Neural progenitor cell (in vitro differentiated cells): ENCODE results near the gene MRPL4. TPM values are rescaled to one million over a fixed set of nuclear protein-coding genes. Genes with fewer than 3 reads are reported as not detected.
"Not testable (repeated sequence)": the region's sequence is repeated elsewhere in the genome, so short reads cannot be mapped to it uniquely, and the experiment has no call there.

Source experiments
- DNase-seq: peaks from one replicate; pipeline ENCODE4 v3.0.0-alpha.2; 2016; ENCODE audit warnings: low spot score
- H2AFZ ChIP-seq: fragments of 200-600 bp; sonication (generic); replicated peaks from 2 replicates; pipeline ENCODE4 v1.6.1; 2016; ENCODE audit warnings: antibody characterized with exemption
- H3F3A ChIP-seq: fragments of 200-600 bp; sonication (generic); 2 replicates; pipeline ENCODE4 v1.6.1; 2016; ENCODE audit warnings: antibody characterized with exemption, low read depth
- H3K27ac ChIP-seq: fragments of 200-600 bp; sonication (generic); 2 replicates; pipeline ENCODE4 v1.5.1; 2016; ENCODE audit warnings: mild to moderate bottlenecking
- H3K27me3 ChIP-seq: fragments of 200-600 bp; sonication (generic); 2 replicates; pipeline ENCODE4 v1.6.1; 2016; ENCODE audit warnings: mild to moderate bottlenecking, moderate library complexity
- H3K36me3 ChIP-seq: fragments of 200-600 bp; sonication (generic); 2 replicates; pipeline ENCODE4 v1.5.1; 2016
- H3K4me1 ChIP-seq: fragments of 200-600 bp; sonication (generic); 2 replicates; pipeline ENCODE4 v1.6.1; 2016; ENCODE audit warnings: mixed run types
- H3K4me2 ChIP-seq: fragments of 200-600 bp; sonication (generic); 2 replicates; pipeline ENCODE4 v1.6.1; 2016
- H3K4me3 ChIP-seq: fragments of 200-600 bp; sonication (generic); 2 replicates; pipeline ENCODE4 v1.5.1; 2016
- H3K79me2 ChIP-seq: fragments of 200-600 bp; sonication (generic); 2 replicates; pipeline ENCODE4 v1.6.1; 2016; ENCODE audit warnings: low read depth
- H3K9ac ChIP-seq: fragments of 200-600 bp; sonication (generic); 2 replicates; pipeline ENCODE4 v1.6.1; 2016
- H3K9me3 ChIP-seq: fragments of 200-600 bp; sonication (generic); 2 replicates; pipeline ENCODE4 v1.5.1; 2016; ENCODE audit warnings: low read depth
- H4K20me1 ChIP-seq: fragments of 200-600 bp; sonication (generic); 2 replicates; pipeline ENCODE4 v1.6.1; 2016; ENCODE audit warnings: low read depth
- H3K27ac Mint-ChIP-seq: 3 replicates; pipeline ENCODE4 v1.8.0; 2021; ENCODE audit warnings: mixed read lengths
- H3K27me3 Mint-ChIP-seq: 2 replicates; pipeline ENCODE4 v1.8.0; 2022; ENCODE audit warnings: low read depth, mild to moderate bottlenecking, inconsistent platforms, moderate library complexity, mixed read lengths; ENCODE audit not compliant: insufficient read depth
- H3K36me3 Mint-ChIP-seq: 3 replicates; pipeline ENCODE4 v1.8.0; 2021; ENCODE audit warnings: mixed read lengths
- H3K4me1 Mint-ChIP-seq: 3 replicates; pipeline ENCODE4 v1.8.0; 2021; ENCODE audit warnings: mixed read lengths
- H3K4me3 Mint-ChIP-seq: 3 replicates; pipeline ENCODE4 v1.8.0; 2021; ENCODE audit warnings: mild to moderate bottlenecking, moderate library complexity, mixed read lengths
- H3K9me3 Mint-ChIP-seq: 3 replicates; pipeline ENCODE4 v1.8.0; 2020; ENCODE audit warnings: mixed read lengths
- CTCF ChIP-seq: fragments of 200-600 bp; sonication (generic); IDR thresholded peaks from 2 replicates; pipeline ENCODE4 v1.5.1; 2017; ENCODE audit warnings: antibody characterized with exemption, mild to moderate bottlenecking
- EZH2 ChIP-seq: fragments of 200-600 bp; sonication (generic); IDR thresholded peaks from 2 replicates; pipeline ENCODE4 v1.6.1; 2017; ENCODE audit warnings: antibody characterized with exemption, mild to moderate bottlenecking, moderate library complexity
- EZH2phosphoT487 ChIP-seq: fragments of 200-600 bp; sonication (generic); IDR thresholded peaks from 2 replicates; pipeline ENCODE4 v1.6.1; 2017; ENCODE audit warnings: antibody characterized with exemption
- total RNA-seq: library from RNA; depleted of rRNA; stranded (reverse); fragments of >200 nt; gene quantifications from 2 replicates; pipeline ENCODE4 v1.2.3, GENCODE V29; 2015; ENCODE audit warnings: low replicate concordance

The MRPL4 gene
- total RNA-seq, 1 donor from 2014 or later: 22.5 TPM

- Histone ChIP-seq H3K9ac (no peak overlapping the region), H3K27ac (no peak overlapping the region), H3K79me2 (no peaks in the 10 kb centered on the region), H3K9me3 (no peaks in the 10 kb centered on the region), H2AFZ (no peak overlapping the region), H3K27me3 (peaks cover 11% of the 10 kb centered on the region), H4K20me1 (no peaks in the 10 kb centered on the region), H3K4me3 (no peak overlapping the region), H3K4me2 (no peak overlapping the region), H3K36me3 (no peaks in the 10 kb centered on the region), H3K4me1 (no peaks in the 10 kb centered on the region), H3F3A (no peaks in the 10 kb centered on the region)
- Mint-ChIP-seq H3K36me3 (no peaks in the 10 kb centered on the region), H3K27me3 (peaks cover 23% of the 10 kb centered on the region), H3K4me3 (no peak overlapping the region), H3K9me3 (no peaks in the 10 kb centered on the region), H3K4me1 (peaks cover 2% of the 10 kb centered on the region), H3K27ac (no peak overlapping the region)
- DNase-seq: no peak
- TF ChIP-seq EZH2phosphoT487 (no peak), EZH2 (no peak), CTCF (no peak)
Observed at GRCh38 chr19:10277795-10278589, 26.0 kb downstream of the MRPL4 start.

- Mint-ChIP-seq H3K36me3 (no peaks in the 10 kb centered on the region), H3K4me3 (no peak overlapping the region), H3K9me3 (no peaks in the 10 kb centered on the region), H3K4me1 (peaks cover 2% of the 10 kb centered on the region), H3K27me3 (peaks cover 28% of the 10 kb centered on the region), H3K27ac (no peak overlapping the region)
- H3K79me2 ChIP-seq: no peaks in the 10 kb centered on the region
- H3K4me2 ChIP-seq: no peak overlapping the region
- no peaks in the 10 kb centered on the region for H3K9me3 ChIP-seq
- H3F3A ChIP-seq: no peaks in the 10 kb centered on the region
- no peak overlapping the region for H3K9ac ChIP-seq
- H3K27ac ChIP-seq: no peak overlapping the region
- peaks cover 4% of the 10 kb centered on the region for H3K27me3 ChIP-seq
- TF ChIP-seq EZH2phosphoT487: no peak
- TF ChIP-seq CTCF: no peak
- TF ChIP-seq EZH2: no peak
- H3K4me3 ChIP-seq: no peak overlapping the region
- H3K4me1 ChIP-seq: no peaks in the 10 kb centered on the region
- no peak overlapping the region for H2AFZ ChIP-seq
- DNase-seq: no peak
- H4K20me1 ChIP-seq: no peaks in the 10 kb centered on the region
- H3K36me3 ChIP-seq: no peaks in the 10 kb centered on the region
Observed at GRCh38 chr19:10278935-10279334, 26.9 kb downstream of the MRPL4 start.

GRCh38 chr19:10279737-10280442, 27.9 kb downstream of the MRPL4 start:
- DNase-seq: no peak
- Mint-ChIP-seq H3K27me3 (peaks cover 21% of the 10 kb centered on the region), H3K4me1 (peaks cover 2% of the 10 kb centered on the region), H3K4me3 (no peak overlapping the region), H3K36me3 (no peaks in the 10 kb centered on the region), H3K27ac (no peak overlapping the region), H3K9me3 (no peaks in the 10 kb centered on the region)
- H2AFZ ChIP-seq: no peak overlapping the region
- peaks cover 2% of the 10 kb centered on the region for H3K27me3 ChIP-seq
- H3K4me3 ChIP-seq: no peak overlapping the region
- no peak overlapping the region for H3K9ac ChIP-seq
- H3K4me1 ChIP-seq: no peaks in the 10 kb centered on the region
- H3K9me3 ChIP-seq: no peaks in the 10 kb centered on the region
- H3K27ac ChIP-seq: no peak overlapping the region
- no peaks in the 10 kb centered on the region for H3K36me3 ChIP-seq
- no peaks in the 10 kb centered on the region for H3K79me2 ChIP-seq
- H3F3A ChIP-seq: no peaks in the 10 kb centered on the region
- TF ChIP-seq EZH2phosphoT487 (no peak), EZH2 (no peak), CTCF (no peak)
- no peak overlapping the region for H3K4me2 ChIP-seq
- no peaks in the 10 kb centered on the region for H4K20me1 ChIP-seq

GRCh38 chr19:10282043-10282442, 30.0 kb downstream of the MRPL4 start:
- H3K9me3 Mint-ChIP-seq, H3K4me3 ChIP-seq, H3K4me2 ChIP-seq, H3K79me2 ChIP-seq, H3K9me3 ChIP-seq, H4K20me1 ChIP-seq, H3K27ac ChIP-seq, H3K36me3 ChIP-seq, H3K4me1 ChIP-seq, H3K36me3 Mint-ChIP-seq, H3K27ac Mint-ChIP-seq, H2AFZ ChIP-seq, H3K9ac ChIP-seq, H3K4me1 Mint-ChIP-seq, DNase-seq, H3K4me3 Mint-ChIP-seq: not testable (repeated sequence)
- H3F3A ChIP-seq: peaks cover 14% of the 10 kb centered on the region
- peaks cover 22% of the 10 kb centered on the region for H3K27me3 ChIP-seq
- H3K27me3 Mint-ChIP-seq: peaks cover 36% of the 10 kb centered on the region
